GM18868 (cell line): ENCODE data around the gene SAMD1.

Source experiments
- ATAC-seq: cut with Tn5 transposase; IDR thresholded peaks from one replicate; pipeline ENCODE4 v1.9.1; 2021; ENCODE audit warnings: mild to moderate bottlenecking, moderate library complexity; ENCODE audit not compliant: unreplicated experiment

Gene SAMD1

GRCh38 chr19:14090509-14091080 lies at the start of gene SAMD1:
Gene SAMD1 (minus strand): TSS chr19:14090751.
- peak; percentile 36 for ATAC-seq

GRCh38 chr19:14139944-14140343 lies 49.4 kb upstream of the SAMD1 start:
- ATAC-seq, result no peak

- ATAC-seq, result no peak
Observed at GRCh38 chr19:14138576-14139265, 48.2 kb upstream of the SAMD1 start.

GRCh38 chr19:14136509-14137281 lies 46.1 kb upstream of the SAMD1 start, which contains the start of gene ASF1B:
Gene ASF1B (minus strand): TSS chr19:14136589. CDS start chr19:14136456, 133 bp downstream.
- ATAC-seq, result peak; percentile 80

GRCh38 chr19:14135985-14136508 lies 45.5 kb upstream of the SAMD1 start:
- ATAC-seq, result no peak

GRCh38 chr19:14135355-14135754 lies 44.8 kb upstream of the SAMD1 start:
- ATAC-seq, result no peak

GRCh38 chr19:14127929-14128509 lies 37.5 kb upstream of the SAMD1 start:
- ATAC-seq, result no peak

GRCh38 chr19:14127176-14127575 lies 36.6 kb upstream of the SAMD1 start:
- no peak for ATAC-seq

GRCh38 chr19:14122924-14123323 lies 32.4 kb upstream of the SAMD1 start:
- no peak for ATAC-seq

- no peak for ATAC-seq
Observed at GRCh38 chr19:14120497-14120780, 29.9 kb upstream of the SAMD1 start.

- no peak for ATAC-seq
Observed at GRCh38 chr19:14119644-14120496, 29.3 kb upstream of the SAMD1 start.

GRCh38 chr19:14119146-14119545 lies 28.6 kb upstream of the SAMD1 start:
- no peak for ATAC-seq

- no peak for ATAC-seq
Observed at GRCh38 chr19:14118165-14119051, 27.9 kb upstream of the SAMD1 start.

GRCh38 chr19:14117668-14118164 lies 27.2 kb upstream of the SAMD1 start, which contains the start of gene PRKACA:
Gene PRKACA (minus strand): TSS chr19:14117762. CDS start chr19:14117547, 215 bp downstream.
- ATAC-seq, result peak; percentile 90

GRCh38 chr19:14116918-14117578 lies 26.5 kb upstream of the SAMD1 start:
- ATAC-seq, result peak; percentile 2

- ATAC-seq, result no peak
Observed at GRCh38 chr19:14116525-14116917, 26.0 kb upstream of the SAMD1 start.

- ATAC-seq, result no peak
Observed at GRCh38 chr19:14115756-14116155, 25.2 kb upstream of the SAMD1 start.

GRCh38 chr19:14114854-14115253 lies 24.3 kb upstream of the SAMD1 start:
- no peak for ATAC-seq

GRCh38 chr19:14114439-14114838 lies 23.9 kb upstream of the SAMD1 start:
- no peak for ATAC-seq
